Lower lobe of right lung (tissue), 2 donors: ENCODE measurements around the gene FLAD1. TPM values are rescaled to one million over a fixed set of nuclear protein-coding genes. Genes with fewer than 3 reads are reported as not detected.
A peak's percentile ranks its signal among the peaks of the same experiment; 100 is the strongest.

Experiments used
- ATAC-seq, 2 donors: fragments of 200-7000 bp; cut with Tn5 transposase; one replicate each; pipeline ENCODE4 v1.9.1; 2020 to 2022; ENCODE audit warnings: mild to moderate bottlenecking in 2 of 2, moderate library complexity in 2 of 2
- DNase-seq: peaks from one replicate; pipeline ENCODE4 v3.0.0-alpha.2; 2020
- H3K27ac ChIP-seq: fragments of 200-600 bp; one replicate; pipeline ENCODE4 v1.8.0; 2022
- H3K27me3 ChIP-seq: fragments of 200-600 bp; one replicate; pipeline ENCODE4 v1.8.0; 2022; ENCODE audit warnings: low read depth
- H3K36me3 ChIP-seq: fragments of 200-600 bp; one replicate; pipeline ENCODE4 v1.8.0; 2022; ENCODE audit warnings: mild to moderate bottlenecking
- H3K4me1 ChIP-seq: fragments of 200-600 bp; one replicate; pipeline ENCODE4 v1.8.0; 2022
- H3K4me3 ChIP-seq: fragments of 200-600 bp; one replicate; pipeline ENCODE4 v1.8.0; 2022; ENCODE audit warnings: mild to moderate bottlenecking
- H3K9me3 ChIP-seq: fragments of 200-600 bp; one replicate; pipeline ENCODE4 v1.8.0; 2022
- CTCF ChIP-seq: fragments of 200-600 bp; IDR thresholded peaks from one replicate; pipeline ENCODE4 v1.8.0; 2022; ENCODE audit warnings: antibody characterized with exemption, mild to moderate bottlenecking
- intact Hi-C: fragments of 100-400 bp; cut with DNase I; formaldehyde crosslinking; loops from one replicate; pipeline ENCODE4 v1.11.0; 2022
- total RNA-seq: library from RNA; stranded (reverse); fragmentation: NEBNext Ultra II Directional; extraction: Animal tissue kit (Norgen Biotek cat#: 25700); gene quantifications from one replicate; pipeline ENCODE4 v1.2.1, GENCODE V29; 2021
- donor health status: DM: no; HTN: yes; CAD: no; lungs with severe emphysema.

FLAD1 gene
- total RNA-seq, 1 donor from 2014 or later: 31.9 TPM

GRCh38 chr1:155022136-155022926 is 39.2 kb downstream of the FLAD1 start:
- intact Hi-C loops: no loop called here
- Histone ChIP-seq H3K36me3 (no peaks in the 10 kb centered on the region), H3K27me3 (no peaks in the 10 kb centered on the region), H3K4me3 (no peak overlapping the region), H3K9me3 (no peaks in the 10 kb centered on the region), H3K4me1 (peaks cover 21% of the 10 kb centered on the region), H3K27ac (no peak overlapping the region)
- no peak for TF ChIP-seq CTCF
- DNase-seq (no peak), ATAC-seq (no peak)

GRCh38 chr1:155022927-155023236 is 39.7 kb downstream of the FLAD1 start:
- Histone ChIP-seq H3K36me3 (no peaks in the 10 kb centered on the region), H3K4me1 (peaks cover 16% of the 10 kb centered on the region), H3K27me3 (no peaks in the 10 kb centered on the region), H3K9me3 (no peaks in the 10 kb centered on the region), H3K27ac (no peak overlapping the region), H3K4me3 (no peak overlapping the region)
- ATAC-seq (peak; percentile 31 to 46), DNase-seq (no peak)
- intact Hi-C loops: no loop called here
- no peak for TF ChIP-seq CTCF

GRCh38 chr1:155023627-155024026 is 40.5 kb downstream of the FLAD1 start:
- peaks cover 8% of the 10 kb centered on the region for H3K4me1 ChIP-seq
- DNase-seq: no peak
- H3K36me3 ChIP-seq: no peaks in the 10 kb centered on the region
- no peak overlapping the region for H3K27ac ChIP-seq
- no peak overlapping the region for H3K4me3 ChIP-seq
- no peak for ATAC-seq
- no peaks in the 10 kb centered on the region for H3K27me3 ChIP-seq
- H3K9me3 ChIP-seq: no peaks in the 10 kb centered on the region
- intact Hi-C loops: no loop called here
- TF ChIP-seq CTCF: no peak

GRCh38 chr1:155024315-155024714 is 41.2 kb downstream of the FLAD1 start:
- TF ChIP-seq CTCF: no peak
- no peak for DNase-seq

GRCh38 chr1:155026154-155026553 is 43.0 kb downstream of the FLAD1 start:
- no peaks in the 10 kb centered on the region for H3K9me3 ChIP-seq
- DNase-seq: no peak
- H3K27ac ChIP-seq: no peak overlapping the region
- H3K36me3 ChIP-seq: no peaks in the 10 kb centered on the region
- ATAC-seq: no peak
- intact Hi-C loops: no loop called here
- H3K27me3 ChIP-seq: no peaks in the 10 kb centered on the region
- no peak overlapping the region for H3K4me3 ChIP-seq
- no peak for TF ChIP-seq CTCF
- H3K4me1 ChIP-seq: no peaks in the 10 kb centered on the region

More at GRCh38 chr1:155024315-155024714, 41.2 kb downstream of the FLAD1 start:
- no peak overlapping the region for H3K27ac ChIP-seq
- H3K36me3 ChIP-seq: no peaks in the 10 kb centered on the region
- peaks cover 1% of the 10 kb centered on the region for H3K4me1 ChIP-seq
- H3K27me3 ChIP-seq: no peaks in the 10 kb centered on the region
- no peaks in the 10 kb centered on the region for H3K9me3 ChIP-seq
- H3K4me3 ChIP-seq: no peak overlapping the region
- intact Hi-C loops: no loop called here
- ATAC-seq: no peak
